Smooth muscle cell (in vitro differentiated cells): ENCODE data around the gene CFAP299. TPM values are rescaled to one million over a fixed set of nuclear protein-coding genes. Genes with fewer than 3 reads are reported as not detected.
A peak's percentile ranks its signal among the peaks of the same experiment; 100 is the strongest.

Experiments used
- DNase-seq: peaks from one replicate; lab custom pipeline; 2025; ENCODE audit not compliant: unreplicated experiment; lab: John Stamatoyannopoulos, UW
- H2AFZ ChIP-seq: fragments of 200-600 bp; sonication (generic); 2 replicates; pipeline ENCODE4 v1.6.0; 2016; ENCODE audit warnings: antibody characterized with exemption, low read depth, mild to moderate bottlenecking
- H3F3A ChIP-seq: fragments of 200-600 bp; sonication (generic); 2 replicates; pipeline ENCODE4 v1.6.0; 2017; ENCODE audit warnings: antibody characterized with exemption, low read depth
- H3K27ac ChIP-seq: fragments of 200-600 bp; sonication (generic); 2 replicates; pipeline ENCODE4 v1.5.1; 2016; ENCODE audit warnings: low read depth, mild to moderate bottlenecking
- H3K27me3 ChIP-seq: fragments of 200-600 bp; sonication (generic); 2 replicates; pipeline ENCODE4 v1.6.1; 2016; ENCODE audit warnings: low read depth, mild to moderate bottlenecking
- H3K36me3 ChIP-seq: fragments of 200-600 bp; sonication (generic); 2 replicates; pipeline ENCODE4 v1.5.1; 2016; ENCODE audit warnings: low read depth
- H3K4me1 ChIP-seq: fragments of 200-600 bp; sonication (generic); 2 replicates; pipeline ENCODE4 v1.5.1; 2016; ENCODE audit warnings: low read depth
- H3K4me2 ChIP-seq: fragments of 200-600 bp; sonication (generic); 2 replicates; pipeline ENCODE4 v1.6.0; 2016; ENCODE audit warnings: mild to moderate bottlenecking
- H3K4me3 ChIP-seq: fragments of 200-600 bp; sonication (generic); 2 replicates; pipeline ENCODE4 v1.5.1; 2016; ENCODE audit warnings: mild to moderate bottlenecking
- H3K79me2 ChIP-seq: fragments of 200-600 bp; sonication (generic); 2 replicates; pipeline ENCODE4 v1.6.0; 2016; ENCODE audit warnings: low read depth, mild to moderate bottlenecking
- H3K9ac ChIP-seq: fragments of 200-600 bp; sonication (generic); 2 replicates; pipeline ENCODE4 v1.6.0; 2016; ENCODE audit warnings: low read depth
- H3K9me3 ChIP-seq: fragments of 200-600 bp; sonication (generic); replicated peaks from 2 replicates; pipeline ENCODE4 v1.5.1; 2016; ENCODE audit warnings: low read depth
- H4K20me1 ChIP-seq: fragments of 200-600 bp; sonication (generic); 2 replicates; pipeline ENCODE4 v1.6.0; 2016; ENCODE audit warnings: low read depth
- CTCF ChIP-seq: fragments of 200-600 bp; sonication (generic); IDR thresholded peaks from 2 replicates; pipeline ENCODE4 v1.5.1; 2017; ENCODE audit warnings: borderline replicate concordance, mild to moderate bottlenecking, antibody characterized with exemption; ENCODE audit not compliant: insufficient read depth, poor library complexity, severe bottlenecking
- WGBS: methylation state at CpG from one replicate; pipeline ENCODE4 v1.1.7; 2016; ENCODE audit warnings: low lambda C conversion rate; 5-methylcytosine and 5-hydroxymethylcytosine counted together
- polyA plus RNA-seq: library from polyadenylated mRNA; unstranded; fragments of >200 nt; fragmentation: Nextera tagmentation; extraction: Ambion mirVana; gene quantifications from 2 replicates; pipeline ENCODE4 v1.2.1, GENCODE V29; 2016
- total RNA-seq: library from RNA; depleted of rRNA; stranded (reverse); fragments of >200 nt; gene quantifications from 2 replicates; pipeline ENCODE4 v1.2.3, GENCODE V29; 2014

CFAP299 gene
- total and polyA plus RNA-seq, 2 experiments from 2014 or later: not detected

- 38% methylated on average over 5 of the region's 5 CpGs for WGBS
- Histone ChIP-seq H3K4me3 (peak overlapping the region; percentile 11), H3K4me2 (peak overlapping the region; percentile 74)
Observed at GRCh38 chr4:80540785-80541469, 205.4 kb downstream of the CFAP299 start.

GRCh38 chr4:80542747-80543146, 207.2 kb downstream of the CFAP299 start:
- no peak overlapping the region for H3K27ac ChIP-seq
- TF ChIP-seq CTCF: no peak
- H3K36me3 ChIP-seq: no peaks in the 10 kb centered on the region
- H4K20me1 ChIP-seq: no peaks in the 10 kb centered on the region
- no peak for DNase-seq
- no peak overlapping the region for H3K4me3 ChIP-seq
- H3K4me2 ChIP-seq: no peak overlapping the region
- H3K4me1 ChIP-seq: no peaks in the 10 kb centered on the region
- WGBS: 85% methylated on average over 2 of the region's 2 CpGs
- H3K27me3 ChIP-seq: no peaks in the 10 kb centered on the region
- H3K9me3 ChIP-seq: no peaks in the 10 kb centered on the region
- no peaks in the 10 kb centered on the region for H3K79me2 ChIP-seq
- no peak overlapping the region for H3K9ac ChIP-seq
- no peaks in the 10 kb centered on the region for H3F3A ChIP-seq
- no peak overlapping the region for H2AFZ ChIP-seq

More at GRCh38 chr4:80540785-80541469, 205.4 kb downstream of the CFAP299 start:
- no peaks in the 10 kb centered on the region for H3K4me1 ChIP-seq
- H3K27ac ChIP-seq: no peak overlapping the region
- no peaks in the 10 kb centered on the region for H3K79me2 ChIP-seq
- H3K9ac ChIP-seq: no peak overlapping the region
- no peak for TF ChIP-seq CTCF
- H4K20me1 ChIP-seq: no peaks in the 10 kb centered on the region
- no peaks in the 10 kb centered on the region for H3K9me3 ChIP-seq
- no peak for DNase-seq
- no peak overlapping the region for H2AFZ ChIP-seq
- no peaks in the 10 kb centered on the region for H3K27me3 ChIP-seq
- no peaks in the 10 kb centered on the region for H3K36me3 ChIP-seq
- H3F3A ChIP-seq: no peaks in the 10 kb centered on the region

GRCh38 chr4:80560337-80560736, 224.8 kb downstream of the CFAP299 start:
- Histone ChIP-seq H3F3A (no peaks in the 10 kb centered on the region), H3K9ac (no peak overlapping the region), H3K27ac (no peak overlapping the region), H3K9me3 (no peaks in the 10 kb centered on the region), H4K20me1 (no peaks in the 10 kb centered on the region), H3K27me3 (no peaks in the 10 kb centered on the region), H3K4me3 (no peak overlapping the region), H3K4me1 (no peaks in the 10 kb centered on the region), H3K36me3 (no peaks in the 10 kb centered on the region), H3K79me2 (no peaks in the 10 kb centered on the region), H3K4me2 (no peak overlapping the region), H2AFZ (no peak overlapping the region)
- TF ChIP-seq CTCF: no peak
- DNase-seq: no peak
- 87% methylated on average over 3 of the region's 3 CpGs for WGBS
